GM21526 (cell line): ENCODE data around the gene EDN2.

ENCODE experiments used
- ATAC-seq: cut with Tn5 transposase; IDR thresholded peaks from one replicate; pipeline ENCODE4 v1.9.1; 2021; ENCODE audit warnings: moderate library complexity; ENCODE audit not compliant: unreplicated experiment, low FRiP score

Gene EDN2

DNA sequence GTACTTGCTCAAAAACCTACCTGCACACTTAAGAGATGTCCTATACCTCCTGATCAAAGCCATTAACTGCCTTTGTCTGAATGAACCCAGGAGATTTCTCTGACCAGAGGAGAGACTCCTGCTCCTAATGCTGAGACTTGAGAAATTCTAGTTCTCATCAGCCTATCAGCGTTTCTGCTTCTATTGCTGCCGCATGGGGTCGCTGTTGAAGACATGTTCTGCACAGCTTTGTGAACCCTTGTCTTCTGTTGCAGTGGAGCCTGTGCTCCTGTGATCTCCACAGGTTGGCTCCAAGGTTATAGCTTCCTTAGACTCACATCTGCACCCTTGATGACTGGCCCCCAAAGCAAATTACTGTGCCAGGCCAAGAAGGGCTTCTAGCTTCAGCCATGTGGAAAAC is 40.2 kb downstream of the EDN2 start:
- ATAC-seq, result no peak

DNA sequence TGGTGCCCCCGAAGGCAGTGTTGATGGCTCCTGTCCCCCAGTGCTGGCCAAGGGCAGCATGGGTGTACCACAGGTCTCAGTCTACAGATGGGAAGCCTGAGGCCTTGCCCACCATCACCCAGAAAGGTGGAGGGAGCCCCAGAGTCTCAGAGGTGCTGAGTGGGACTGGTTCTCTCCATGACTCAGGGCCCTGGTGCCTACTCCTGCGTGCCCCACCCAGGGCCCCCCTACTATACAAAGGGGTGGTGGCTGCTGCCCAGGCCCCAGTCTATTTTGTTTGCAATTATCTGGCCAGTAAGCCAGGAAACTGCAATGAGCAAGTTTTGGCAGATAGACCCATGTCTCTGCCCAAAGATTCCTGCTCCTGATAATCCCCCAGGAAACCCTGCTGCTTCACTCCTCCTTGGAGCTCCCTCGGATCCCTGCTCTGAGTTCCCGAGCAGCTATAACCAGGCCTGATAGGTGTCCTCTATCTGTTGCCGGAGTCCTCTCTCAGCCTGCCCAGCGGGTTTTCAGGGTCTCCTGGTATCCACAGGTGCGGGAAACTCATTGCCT is 41.7 kb downstream of the EDN2 start:
- ATAC-seq, result no peak

DNA sequence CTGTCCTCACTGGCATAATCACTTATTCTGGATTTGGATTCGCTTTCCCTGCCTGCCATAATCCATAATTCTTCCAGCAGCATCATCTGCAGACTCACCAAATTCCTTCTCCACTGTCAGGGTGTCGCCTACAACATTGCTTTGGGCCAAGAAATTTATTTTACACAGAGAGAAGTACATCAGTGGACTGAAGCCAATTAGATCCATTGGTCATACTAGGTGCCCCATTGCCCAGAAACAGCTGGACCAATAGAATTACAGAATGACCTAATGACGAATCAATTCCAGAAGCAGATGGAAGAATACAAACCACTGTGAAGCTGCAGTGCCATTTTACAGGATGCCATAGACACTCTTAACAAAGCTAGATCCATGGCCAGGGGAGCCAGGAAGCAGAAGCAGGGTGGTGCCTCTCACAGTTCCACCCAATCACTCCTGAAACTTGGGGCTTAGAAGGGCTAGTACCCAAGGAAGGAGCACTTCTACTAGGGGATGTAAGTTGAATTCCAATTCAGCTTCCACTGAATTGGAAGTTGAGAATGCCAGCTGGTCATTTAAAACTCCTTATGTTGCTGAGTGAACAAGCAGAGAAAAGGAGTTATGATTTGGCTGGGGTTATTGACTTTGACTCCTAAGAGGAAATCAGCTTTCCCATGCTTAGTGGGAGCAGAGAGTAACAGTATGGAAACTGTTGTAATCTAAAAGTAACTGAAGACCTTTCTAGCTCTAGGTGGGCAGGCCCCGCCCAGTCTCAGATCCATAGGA is 44.0 kb downstream of the EDN2 start:
- no peak for ATAC-seq

DNA sequence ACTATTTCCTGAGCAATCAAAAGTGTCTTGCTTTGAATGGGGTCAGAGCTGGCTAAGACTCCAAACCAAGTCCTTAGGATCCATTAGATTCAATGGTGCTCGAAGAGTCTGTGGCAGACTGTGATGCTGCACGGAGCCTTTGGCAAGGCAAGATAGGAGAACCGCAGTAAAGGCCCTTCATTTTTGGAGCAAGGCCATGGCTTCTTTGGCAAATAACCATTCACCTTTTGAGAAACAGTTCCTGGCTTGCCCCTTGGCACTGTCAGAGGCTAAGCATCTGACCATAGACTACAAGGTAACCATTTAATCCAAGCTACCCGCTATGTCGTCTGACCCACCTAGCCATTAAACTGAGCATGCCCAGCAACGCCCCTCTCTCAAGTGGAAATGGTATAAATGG is 45.2 kb downstream of the EDN2 start:
- ATAC-seq, result no peak

DNA sequence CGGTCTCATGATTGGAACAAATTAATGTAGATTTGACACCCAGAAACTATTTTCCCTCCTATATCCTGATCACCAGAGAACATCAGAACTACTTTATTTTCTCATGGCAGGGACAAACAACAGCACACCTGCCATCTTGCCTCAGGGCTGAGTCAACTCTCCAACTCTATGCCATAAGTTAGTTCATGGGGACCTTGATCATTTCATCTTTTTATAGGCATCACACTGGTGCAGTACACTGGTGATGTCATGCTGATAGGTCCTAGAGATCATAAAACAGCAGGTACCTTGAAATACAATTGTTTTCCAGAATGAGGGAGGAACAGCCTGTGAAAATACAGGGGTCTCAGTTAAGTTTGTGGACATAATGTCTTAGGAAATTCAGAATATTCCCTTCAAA is 45.8 kb downstream of the EDN2 start:
- ATAC-seq, result no peak

DNA sequence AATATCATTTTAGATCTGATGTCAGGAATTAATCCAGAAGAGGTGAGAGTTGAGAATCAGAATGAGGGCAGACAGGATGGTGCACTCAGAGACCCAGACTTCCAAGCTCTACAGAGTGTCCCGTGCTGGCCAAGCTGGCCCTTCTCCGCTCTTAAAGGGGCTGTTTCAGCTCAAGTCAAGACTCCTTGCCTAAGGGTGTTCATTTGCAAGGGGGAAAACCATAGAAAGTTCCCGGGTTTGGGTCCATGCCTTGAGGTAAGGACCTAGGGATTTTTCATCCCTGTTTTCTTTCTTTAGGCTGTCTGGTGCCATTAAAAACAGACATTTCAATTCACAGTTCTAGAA is 47.5 kb downstream of the EDN2 start:
- no peak for ATAC-seq

DNA sequence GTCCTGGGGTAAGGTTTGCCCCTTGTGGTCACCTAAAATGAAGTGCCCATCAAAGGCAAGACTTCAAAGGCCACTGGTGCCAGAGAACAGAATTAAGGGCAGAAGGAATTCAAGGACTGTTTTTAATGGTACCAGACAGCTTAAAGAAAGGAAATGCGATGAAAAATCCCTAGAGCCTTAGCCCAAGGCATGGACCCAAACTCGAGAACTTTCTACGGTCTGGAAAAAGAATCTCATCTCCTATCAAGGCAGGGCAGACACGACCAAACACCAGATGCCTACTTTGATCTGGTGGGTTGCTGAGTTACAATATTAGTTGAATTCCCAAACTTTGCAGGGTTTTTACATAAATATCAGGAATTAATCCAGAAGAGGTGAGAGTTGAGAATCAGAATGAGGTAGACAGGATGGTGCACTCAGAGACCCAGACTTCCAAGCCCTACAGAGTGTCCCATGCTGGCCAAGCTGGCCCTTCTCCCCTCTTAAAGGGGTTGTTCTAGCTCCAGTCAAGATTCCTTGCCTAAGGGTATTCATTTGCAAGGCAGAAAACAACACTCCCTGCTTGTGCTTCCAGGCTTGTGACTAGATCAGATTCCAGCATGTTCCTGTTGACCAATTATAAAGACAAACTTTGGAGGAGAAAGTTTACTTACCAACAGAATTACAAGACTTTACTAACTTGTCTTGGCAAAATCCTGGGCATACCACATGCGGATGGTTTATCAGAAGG is 48.0 kb downstream of the EDN2 start:
- no peak for ATAC-seq

DNA sequence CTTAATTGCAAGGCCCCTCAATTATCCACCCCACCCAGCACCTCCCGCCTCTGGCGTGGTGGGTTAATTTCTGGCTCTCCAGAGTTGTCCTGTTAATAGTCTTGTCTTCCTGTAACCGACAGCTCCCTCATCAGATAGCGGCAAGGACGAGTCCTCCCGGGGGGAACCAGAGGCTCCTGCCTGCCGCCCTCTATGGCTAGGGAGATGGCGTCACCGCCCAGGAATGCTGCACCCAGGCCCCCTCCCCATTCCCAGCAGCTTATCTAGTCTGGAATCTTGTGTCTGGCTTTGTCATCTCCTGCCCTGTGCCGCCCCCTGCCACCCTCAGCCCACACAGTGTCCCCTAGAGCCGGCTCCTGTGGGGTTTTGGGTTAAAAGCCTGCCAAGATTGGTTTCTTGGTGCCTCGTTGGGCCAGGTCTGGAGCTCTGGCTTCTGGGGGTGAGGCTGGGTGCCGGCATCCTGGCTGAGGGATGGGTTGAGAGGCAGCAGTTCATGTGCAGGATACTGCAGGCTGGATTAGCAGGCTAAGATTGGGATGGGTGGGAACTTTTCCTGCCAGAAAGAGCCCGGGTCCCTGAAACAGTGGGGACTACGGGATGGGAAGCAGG is 48.8 kb downstream of the EDN2 start:
- no peak for ATAC-seq

DNA sequence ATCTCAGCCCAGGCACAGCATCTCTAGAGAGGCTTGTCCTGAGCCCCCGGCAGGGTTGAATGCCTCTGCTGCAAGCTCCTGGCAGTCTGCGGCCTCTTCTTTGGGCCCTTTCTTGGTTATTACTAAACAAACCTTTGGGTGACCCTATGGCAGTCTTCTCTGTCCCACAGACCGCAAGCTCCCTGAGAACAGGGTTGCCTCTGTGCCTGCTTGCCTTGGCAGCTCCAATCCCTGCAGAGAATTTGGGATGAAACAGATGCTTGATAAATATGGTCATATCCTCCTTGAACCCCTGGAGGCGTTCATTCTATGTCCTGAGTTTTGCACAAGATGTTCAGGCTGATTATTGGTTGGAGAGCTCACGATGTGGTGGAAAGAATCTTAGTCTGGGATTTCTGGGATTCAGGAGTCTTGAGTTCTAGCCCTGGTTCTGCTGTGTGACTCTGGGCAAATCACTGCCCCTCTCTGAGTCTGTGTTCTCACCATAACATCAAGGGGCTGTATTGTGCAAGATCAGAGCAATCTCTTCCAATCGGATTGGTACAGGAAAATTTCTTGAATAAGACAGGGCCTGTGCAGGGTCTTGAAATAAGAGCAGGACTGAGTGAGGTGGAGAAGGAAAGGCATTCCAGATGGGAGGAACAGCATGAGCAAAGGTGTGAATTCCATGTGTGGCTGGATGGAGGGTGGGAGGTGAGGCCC is 49.6 kb downstream of the EDN2 start:
- ATAC-seq, result no peak

DNA sequence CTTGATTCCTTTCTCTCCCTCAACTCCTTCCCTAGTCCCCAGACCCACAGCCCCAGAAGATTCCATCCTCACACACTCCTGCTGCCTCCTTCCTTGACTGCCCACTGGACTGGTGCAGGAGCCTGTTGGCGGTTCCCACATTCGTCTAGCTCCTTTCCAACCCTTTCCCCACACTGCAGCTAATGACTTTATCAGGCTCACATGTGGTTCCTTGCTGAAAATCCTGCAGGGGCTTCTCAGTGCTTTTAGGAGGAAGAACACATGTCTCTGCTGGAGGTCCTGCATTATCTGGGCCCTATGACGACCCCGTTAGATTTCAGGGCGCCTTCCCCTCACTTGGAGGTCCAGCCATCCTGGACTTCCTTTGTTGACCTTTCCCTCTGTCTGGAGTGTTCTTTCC is 50.2 kb downstream of the EDN2 start:
- no peak for ATAC-seq

DNA sequence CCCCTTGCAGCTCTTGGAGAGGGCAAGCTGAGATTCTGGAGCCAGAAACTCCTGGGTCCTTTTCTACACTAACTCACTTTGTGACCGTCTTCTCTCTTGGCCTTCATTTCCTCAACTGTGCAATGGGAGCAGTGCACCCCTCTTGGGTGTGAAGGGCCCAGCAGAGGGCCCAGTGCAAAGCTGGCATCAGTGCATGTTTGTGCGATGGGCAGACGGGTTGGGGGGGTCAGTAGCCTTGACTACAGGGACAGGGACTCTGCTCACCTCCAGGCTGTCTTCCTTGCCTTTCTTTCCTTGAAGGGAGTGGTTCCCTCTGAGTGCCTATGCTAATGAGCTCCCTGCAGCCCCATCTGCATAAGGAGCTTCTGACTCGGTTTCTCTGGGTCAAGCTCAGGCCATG is 51.0 kb downstream of the EDN2 start:
- no peak for ATAC-seq

DNA sequence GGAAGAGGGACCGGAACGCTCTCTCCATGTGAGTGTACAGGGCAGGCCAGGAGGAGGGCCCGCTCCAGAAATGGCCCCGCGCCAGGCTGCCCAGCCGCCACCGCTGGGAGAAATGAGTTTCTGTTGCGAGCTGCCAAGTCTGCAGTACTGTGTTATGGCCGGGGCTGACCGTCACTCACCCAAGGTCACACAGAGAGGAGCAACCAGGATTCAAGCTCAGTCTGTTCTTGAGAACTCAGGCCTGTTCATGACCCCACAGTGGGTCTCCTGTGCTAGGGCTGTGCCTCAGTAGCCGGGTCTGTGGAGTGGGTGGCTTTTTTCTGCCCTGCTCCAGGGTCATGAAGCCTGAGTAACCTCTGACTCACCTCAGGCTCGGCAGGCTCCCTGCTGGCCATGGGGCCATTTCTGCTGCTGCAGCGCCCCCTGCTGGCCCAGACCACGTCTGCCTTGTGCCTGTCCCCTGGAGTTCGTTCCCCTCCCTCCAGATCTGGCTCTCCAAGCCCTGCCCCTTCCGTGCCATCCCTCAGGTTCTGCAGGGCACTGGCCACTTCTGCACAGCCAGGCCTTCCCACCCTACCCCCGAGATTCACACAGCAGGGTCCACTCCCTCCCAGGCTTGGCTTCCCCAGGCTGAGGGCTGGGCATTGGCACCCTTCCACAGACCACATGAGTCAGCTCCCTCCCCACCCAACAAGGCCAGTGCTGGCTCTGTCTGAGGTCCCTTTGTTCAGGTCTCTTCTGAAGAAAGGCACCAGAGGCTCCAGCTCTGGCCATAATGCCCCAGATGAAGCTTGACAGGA is 51.8 kb downstream of the EDN2 start:
- ATAC-seq, result no peak

DNA sequence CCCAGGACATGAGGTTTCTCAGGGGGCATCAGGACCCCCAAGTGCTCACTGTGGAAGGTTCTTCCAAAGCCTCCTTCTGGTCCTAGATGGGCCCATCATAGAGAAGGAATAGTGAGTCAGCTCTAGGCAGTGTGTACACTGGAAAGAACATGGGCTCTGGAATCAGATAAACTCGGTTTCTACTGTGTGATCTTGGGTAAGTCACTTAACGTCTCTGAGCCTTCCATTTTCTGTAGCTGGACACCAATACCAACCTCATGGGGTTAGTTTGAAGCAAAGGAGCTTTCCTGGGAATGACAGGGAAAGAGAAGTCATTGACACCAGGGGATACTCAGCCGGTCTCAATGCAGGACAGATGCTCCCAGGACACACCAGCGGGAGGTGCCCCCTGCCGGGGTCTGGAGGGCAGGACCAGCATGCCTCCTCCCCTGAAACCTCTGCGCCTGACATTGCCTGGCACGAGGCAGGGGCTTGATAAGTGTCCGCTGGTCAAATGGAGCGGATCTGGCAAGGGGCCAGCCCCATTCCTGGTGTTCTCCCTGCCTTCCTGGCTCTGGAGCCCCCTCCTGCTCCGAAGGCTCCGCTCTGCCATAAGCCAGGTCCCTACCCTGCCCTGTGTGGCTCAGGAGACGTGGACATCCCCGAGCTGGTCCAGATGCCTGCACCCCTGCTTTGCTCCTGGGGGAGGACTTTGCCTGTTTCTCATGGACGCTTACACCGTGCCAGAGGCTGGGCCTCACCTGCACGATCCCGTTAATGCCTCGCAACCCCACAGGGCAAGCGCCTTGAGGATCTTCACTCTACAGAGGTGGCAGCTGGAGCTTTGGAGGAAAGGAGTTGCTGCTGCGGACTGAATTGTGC is 52.8 kb downstream of the EDN2 start:
- no peak for ATAC-seq

DNA sequence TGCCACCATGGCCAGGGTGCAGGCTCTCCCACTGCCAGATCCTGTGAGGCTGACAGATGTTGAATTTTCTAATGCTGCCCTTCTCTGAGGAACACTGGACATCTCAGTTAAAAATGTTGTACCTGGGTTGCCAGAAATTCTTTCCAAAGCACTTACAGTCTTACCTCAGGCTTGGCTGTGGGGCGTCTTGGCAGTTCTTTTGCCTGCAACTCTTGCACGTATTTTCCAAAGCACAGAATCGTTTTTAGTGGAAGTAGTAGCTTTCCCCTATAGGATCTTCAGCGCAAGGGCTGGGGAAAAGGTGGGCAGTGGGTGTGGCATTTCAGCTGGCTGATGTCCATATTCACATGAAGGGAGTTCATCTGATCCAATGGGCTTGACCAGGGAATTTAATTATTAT is 53.9 kb downstream of the EDN2 start:
- ATAC-seq, result no peak

DNA sequence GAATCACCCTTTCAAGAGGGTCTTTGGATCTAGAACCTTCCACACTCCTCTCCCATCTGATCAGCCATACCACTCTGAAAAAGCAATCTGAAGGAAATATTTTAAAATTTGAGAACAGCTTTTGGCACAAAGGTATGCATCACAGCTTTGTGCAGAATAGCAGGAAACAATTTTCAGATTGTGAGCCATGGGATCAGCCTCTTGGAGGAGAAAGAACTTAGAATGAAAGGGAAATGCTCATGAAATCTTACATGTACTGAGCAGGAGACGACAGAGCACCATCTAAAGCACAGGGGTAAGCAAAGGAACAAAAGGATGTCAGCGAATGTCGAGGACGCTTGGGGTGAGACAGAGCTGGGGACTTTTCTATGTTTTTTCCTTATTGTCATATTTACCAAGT is 54.4 kb downstream of the EDN2 start:
- ATAC-seq, result no peak

DNA sequence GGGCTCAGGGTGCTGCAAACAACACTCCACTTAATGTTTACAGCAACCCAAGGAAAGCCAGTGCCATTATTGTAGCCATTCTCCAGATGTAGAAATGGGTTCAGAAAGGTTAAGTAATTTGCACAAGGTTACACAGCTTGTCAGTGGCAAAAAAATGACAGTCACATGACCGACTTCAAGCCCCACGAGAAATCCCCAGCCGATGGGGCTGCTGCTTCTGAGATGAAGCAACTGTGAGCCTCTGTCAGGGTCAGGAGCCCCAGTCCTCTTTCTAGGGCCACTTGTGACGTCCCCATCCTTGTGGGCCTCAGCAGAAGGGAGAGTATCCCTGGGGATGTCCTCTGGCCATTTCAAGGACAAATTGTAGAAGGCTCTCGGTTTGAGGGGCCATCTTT is 54.8 kb downstream of the EDN2 start:
- no peak for ATAC-seq
